Panc1 (cell line): ENCODE measurements around the gene ATPAF2.

Experiments used
- POLR2AphosphoS5 ChIP-seq: IDR thresholded peaks from 2 replicates; pipeline ENCODE4 v1.6.1; 2012; ENCODE audit warnings: mild to moderate bottlenecking, low read depth, low read length, moderate library complexity
- REST ChIP-seq, 2 experiments: IDR thresholded peaks; 2 replicates each; pipeline ENCODE4 v1.6.1; 2011 to 2012; ENCODE audit warnings: low read depth in 2 of 2, control low read depth in 1 of 2, low read length in 1 of 2, mild to moderate bottlenecking in 1 of 2, moderate library complexity in 1 of 2; ENCODE audit not compliant: insufficient read depth in 1 of 2
- SIN3A ChIP-seq: IDR thresholded peaks from 2 replicates; pipeline ENCODE4 v1.6.1; 2012; ENCODE audit warnings: low read depth, mild to moderate bottlenecking, low read length, moderate library complexity, borderline replicate concordance; ENCODE audit not compliant: insufficient read depth
- TCF7L2 ChIP-seq: IDR thresholded peaks from 2 replicates; pipeline ENCODE4 v1.6.1; 2011; ENCODE audit warnings: mild to moderate bottlenecking, low read depth, low read length, inconsistent platforms
- TF ChIP-seq, protein P1 (sequence below): fragments of 450-650 bp; IDR thresholded peaks from 2 replicates; pipeline ENCODE4 v1.5.1; 2017; ENCODE audit warnings: mild to moderate bottlenecking

GRCh38 chr17:18033442-18034099, 5.4 kb downstream of the ATPAF2 start:
- no peak for TF ChIP-seq POLR2AphosphoS5
- TF ChIP-seq, protein P1, sequence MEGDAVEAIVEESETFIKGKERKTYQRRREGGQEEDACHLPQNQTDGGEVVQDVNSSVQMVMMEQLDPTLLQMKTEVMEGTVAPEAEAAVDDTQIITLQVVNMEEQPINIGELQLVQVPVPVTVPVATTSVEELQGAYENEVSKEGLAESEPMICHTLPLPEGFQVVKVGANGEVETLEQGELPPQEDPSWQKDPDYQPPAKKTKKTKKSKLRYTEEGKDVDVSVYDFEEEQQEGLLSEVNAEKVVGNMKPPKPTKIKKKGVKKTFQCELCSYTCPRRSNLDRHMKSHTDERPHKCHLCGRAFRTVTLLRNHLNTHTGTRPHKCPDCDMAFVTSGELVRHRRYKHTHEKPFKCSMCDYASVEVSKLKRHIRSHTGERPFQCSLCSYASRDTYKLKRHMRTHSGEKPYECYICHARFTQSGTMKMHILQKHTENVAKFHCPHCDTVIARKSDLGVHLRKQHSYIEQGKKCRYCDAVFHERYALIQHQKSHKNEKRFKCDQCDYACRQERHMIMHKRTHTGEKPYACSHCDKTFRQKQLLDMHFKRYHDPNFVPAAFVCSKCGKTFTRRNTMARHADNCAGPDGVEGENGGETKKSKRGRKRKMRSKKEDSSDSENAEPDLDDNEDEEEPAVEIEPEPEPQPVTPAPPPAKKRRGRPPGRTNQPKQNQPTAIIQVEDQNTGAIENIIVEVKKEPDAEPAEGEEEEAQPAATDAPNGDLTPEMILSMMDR = peak; percentile 29
- no peak for TF ChIP-seq SIN3A
- TF ChIP-seq REST (IDR thresholded peaks at IDR 0.05; ENCODE audit: insufficient read depth in 1 of 2, low read depth in 2 of 2, low read length in 1 of 2) = no peak
- no peak for TF ChIP-seq TCF7L2
